ENCODE data around the gene GFRA4.

Gene GFRA4

GRCh38 chr20:3696745-3697587 is 33.8 kb upstream of the GFRA4 start:
- POLR2A ChIA-PET, result interaction anchor here (1.1 kb wide), 1 partner anchor 20 kb away, joined by 3 read pairs; no protein-coding TSS in a partner anchor
- no peak for DNase-seq (ENCODE audit: low read depth, low spot score)
- TF ChIP-seq CTCF (IDR thresholded peaks at IDR 0.05; ENCODE audit: insufficient read depth, low read length, missing control alignments), result no peak
- CTCF ChIA-PET, result interaction anchor here (1.0 to 43.4 kb wide), 3 partner anchors 10 to 135 kb away, joined by 3 to 1151 read pairs (median 1151); partner anchors contain the start of genes ADAM33 and SIGLEC1
- no peak overlapping the region for H3K4me3 ChIP-seq (ENCODE audit: low read depth, low read length)

GRCh38 chr20:3696200-3696599 is 33.0 kb upstream of the GFRA4 start:
- H3K4me3 ChIP-seq (ENCODE audit: low read depth, low read length), result no peak overlapping the region
- peak; percentile 24 for TF ChIP-seq CTCF (IDR thresholded peaks at IDR 0.05; ENCODE audit: insufficient read depth, low read length, missing control alignments)
- DNase-seq (ENCODE audit: low read depth, low spot score), result no peak
- CTCF ChIA-PET, result interaction anchor here (27.2 to 43.4 kb wide), 2 partner anchors 9 to 12 kb away, joined by 1151 read pairs; partner anchors contain the start of genes ADAM33 and SIGLEC1
- POLR2A ChIA-PET, result interaction anchor here (1.1 kb wide), 1 partner anchor 19 kb away, joined by 3 read pairs; no protein-coding TSS in a partner anchor

GRCh38 chr20:3694864-3695263 is 31.7 kb upstream of the GFRA4 start:
- POLR2A ChIA-PET, result no interaction called here
- H3K4me3 ChIP-seq (ENCODE audit: low read depth, low read length), result no peak overlapping the region
- CTCF ChIA-PET, result interaction anchor here (1.1 to 43.4 kb wide), 5 partner anchors 8 to 74 kb away, joined by 3 to 1151 read pairs (median 4); partner anchors contain the start of genes ADAM33 and SIGLEC1
- TF ChIP-seq CTCF (IDR thresholded peaks at IDR 0.05; ENCODE audit: insufficient read depth, low read length, missing control alignments), result no peak
- no peak for DNase-seq (ENCODE audit: low read depth, low spot score)

- H3K4me3 ChIP-seq (ENCODE audit: low read depth, low read length), result no peak overlapping the region
- DNase-seq (ENCODE audit: low read depth, low spot score), result no peak
- TF ChIP-seq CTCF (IDR thresholded peaks at IDR 0.05; ENCODE audit: insufficient read depth, low read length, missing control alignments), result no peak
- ChIA-PET CTCF (interaction anchor here (0.9 to 43.4 kb wide), 3 partner anchors 14 to 57 kb away, joined by 3 to 1151 read pairs (median 3); partner anchors contain the start of gene SIGLEC1), POLR2A (no interaction called here)
These were observed 30.2 kb upstream of the GFRA4 start for GRCh38 chr20:3693376-3693775.

- H3K4me3 ChIP-seq (ENCODE audit: low read depth, low read length), result no peak overlapping the region
- DNase-seq (ENCODE audit: low read depth, low spot score), result no peak
- POLR2A ChIA-PET, result no interaction called here
- CTCF ChIA-PET, result interaction anchor here (0.9 to 43.4 kb wide), 2 partner anchors 15 to 16 kb away, joined by 3 to 1151 read pairs; partner anchors contain the start of gene SIGLEC1
- no peak for TF ChIP-seq CTCF (IDR thresholded peaks at IDR 0.05; ENCODE audit: insufficient read depth, low read length, missing control alignments)
These were observed 29.6 kb upstream of the GFRA4 start for GRCh38 chr20:3692706-3693294.

GRCh38 chr20:3691897-3692296 is 28.7 kb upstream of the GFRA4 start:
- H3K4me3 ChIP-seq (ENCODE audit: low read depth, low read length), result no peak overlapping the region
- DNase-seq (ENCODE audit: low read depth, low spot score), result no peak
- ChIA-PET CTCF (interaction anchor here (43.4 kb wide), 1 partner anchor 16 kb away, joined by 1151 read pairs; the partner anchor contains the start of gene SIGLEC1), POLR2A (interaction anchor here (0.9 kb wide), 1 partner anchor 23 kb away, joined by 3 read pairs; no protein-coding TSS in a partner anchor)
- TF ChIP-seq CTCF (IDR thresholded peaks at IDR 0.05; ENCODE audit: insufficient read depth, low read length, missing control alignments), result no peak

All from AG04449 (cell line).